Stimulated activated CD4-positive, alpha-beta T cell treated with anti-CD3 and anti-CD28 coated beads, Interleukin-2, amount 100 ng/mL, for 24 hours (primary cell): ENCODE results near the gene KCNK10.

Experiments used
- DNase-seq, 2 donors: peaks; one replicate each; pipeline ENCODE4 v3.0.0-alpha.2; 2020

KCNK10 gene

GRCh38 chr14:88323086-88323522 lies at the start of gene KCNK10:
KCNK10 (minus strand) TSS chr14:88323269; CDS start chr14:88322798, 471 bp downstream.
- no peak for DNase-seq

GRCh38 chr14:88369496-88369895 lies 46.4 kb upstream of the KCNK10 start:
- no peak for DNase-seq

- DNase-seq = no peak
Observed at GRCh38 chr14:88364710-88365413, 41.8 kb upstream of the KCNK10 start.

- DNase-seq = no peak
Observed at GRCh38 chr14:88363644-88364043, 40.6 kb upstream of the KCNK10 start.

- no peak for DNase-seq
Observed at GRCh38 chr14:88359500-88359899, 36.4 kb upstream of the KCNK10 start.

- no peak for DNase-seq
Observed at GRCh38 chr14:88354358-88354757, 31.3 kb upstream of the KCNK10 start.

GRCh38 chr14:88352698-88353097 lies 29.6 kb upstream of the KCNK10 start:
- DNase-seq = no peak

GRCh38 chr14:88351966-88352691 lies 29.1 kb upstream of the KCNK10 start:
- no peak for DNase-seq

GRCh38 chr14:88348546-88348945 lies 25.5 kb upstream of the KCNK10 start:
- DNase-seq = no peak

- DNase-seq = no peak
Observed at GRCh38 chr14:88346048-88346639, 23.1 kb upstream of the KCNK10 start.

GRCh38 chr14:88342980-88343379 lies 19.9 kb upstream of the KCNK10 start:
- DNase-seq = no peak

GRCh38 chr14:88340357-88340756 lies 17.3 kb upstream of the KCNK10 start:
- DNase-seq = no peak

- no peak for DNase-seq
Observed at GRCh38 chr14:88333036-88333435, 10.0 kb upstream of the KCNK10 start.

GRCh38 chr14:88327497-88327896 lies 4.4 kb upstream of the KCNK10 start:
- DNase-seq = no peak

- no peak for DNase-seq
Observed at GRCh38 chr14:88326352-88327103, 3.5 kb upstream of the KCNK10 start.

GRCh38 chr14:88325883-88326282 lies 2.8 kb upstream of the KCNK10 start:
- no peak for DNase-seq

- no peak for DNase-seq
Observed at GRCh38 chr14:88324930-88325329, 1.9 kb upstream of the KCNK10 start.

- DNase-seq = no peak
Observed at GRCh38 chr14:88324491-88324890, 1.4 kb upstream of the KCNK10 start.

GRCh38 chr14:88323523-88324199 lies 592 bp upstream of the KCNK10 start:
- DNase-seq = peak in 1 of 2 donors; percentile 45

- no peak for DNase-seq
Observed at GRCh38 chr14:88322504-88323085, 474 bp downstream of the KCNK10 start.

GRCh38 chr14:88321692-88322503 lies 1.2 kb downstream of the KCNK10 start:
- no peak for DNase-seq
